Measurements from ENCODE around the gene ZNF267. TPM values are rescaled to one million over a fixed set of nuclear protein-coding genes. Genes with fewer than 3 reads are reported as not detected.

Gene ZNF267
- total RNA-seq, 1 experiment from 2014 or later: 25.3 TPM

DNA sequence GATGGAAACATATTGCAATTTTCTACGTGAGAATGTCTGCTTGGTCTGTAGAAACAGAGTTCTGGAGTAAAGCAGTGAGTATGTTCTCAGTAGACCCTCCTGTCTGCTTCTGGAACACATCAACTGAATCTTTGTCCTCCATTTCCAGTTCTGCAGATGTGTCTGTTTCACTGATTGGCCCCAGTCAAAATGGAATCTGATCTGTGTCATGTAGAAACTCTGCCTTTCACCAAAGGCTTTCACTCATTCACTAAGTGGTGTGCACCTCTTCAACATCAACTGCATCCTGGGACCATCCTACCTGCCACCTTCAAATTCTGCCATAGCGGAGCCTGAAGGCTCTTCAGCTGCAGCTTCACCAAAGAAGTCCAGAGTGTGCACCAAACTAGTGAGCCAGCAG, 2.8 kb upstream of the ZNF267 start (continued):
- TF ChIP-seq ATF2 (CRISPR knock-in tag; IDR thresholded peaks at IDR 0.05; ENCODE audit: borderline replicate concordance, low read depth) (no peak), NFATC4 (CRISPR knock-in tag; IDR thresholded peaks at IDR 0.05) (no peak), CREM (CRISPR knock-in tag; IDR thresholded peaks at IDR 0.05) (no peak), MAX (CRISPR knock-in tag; IDR thresholded peaks at IDR 0.05) (no peak), OVOL2 (CRISPR knock-in tag; IDR thresholded peaks at IDR 0.05; ENCODE audit: borderline replicate concordance) (no peak), IRF2 (CRISPR knock-in tag; IDR thresholded peaks at IDR 0.05; ENCODE audit: borderline replicate concordance, low read depth) (no peak), TP53 (CRISPR knock-in tag; IDR thresholded peaks at IDR 0.05) (no peak), ZNF317 (CRISPR knock-in tag; IDR thresholded peaks at IDR 0.05; ENCODE audit: borderline replicate concordance, low read depth) (no peak), CBFB (CRISPR knock-in tag; IDR thresholded peaks at IDR 0.05; ENCODE audit: low read depth) (no peak), TCF7 (CRISPR knock-in tag; IDR thresholded peaks at IDR 0.05; ENCODE audit: low read depth) (no peak)
- TF ChIP-seq, protein P1, sequence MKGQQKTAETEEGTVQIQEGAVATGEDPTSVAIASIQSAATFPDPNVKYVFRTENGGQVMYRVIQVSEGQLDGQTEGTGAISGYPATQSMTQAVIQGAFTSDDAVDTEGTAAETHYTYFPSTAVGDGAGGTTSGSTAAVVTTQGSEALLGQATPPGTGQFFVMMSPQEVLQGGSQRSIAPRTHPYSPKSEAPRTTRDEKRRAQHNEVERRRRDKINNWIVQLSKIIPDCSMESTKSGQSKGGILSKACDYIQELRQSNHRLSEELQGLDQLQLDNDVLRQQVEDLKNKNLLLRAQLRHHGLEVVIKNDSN (CRISPR knock-in tag; IDR thresholded peaks at IDR 0.05): no peak
- TF ChIP-seq, protein P2, sequence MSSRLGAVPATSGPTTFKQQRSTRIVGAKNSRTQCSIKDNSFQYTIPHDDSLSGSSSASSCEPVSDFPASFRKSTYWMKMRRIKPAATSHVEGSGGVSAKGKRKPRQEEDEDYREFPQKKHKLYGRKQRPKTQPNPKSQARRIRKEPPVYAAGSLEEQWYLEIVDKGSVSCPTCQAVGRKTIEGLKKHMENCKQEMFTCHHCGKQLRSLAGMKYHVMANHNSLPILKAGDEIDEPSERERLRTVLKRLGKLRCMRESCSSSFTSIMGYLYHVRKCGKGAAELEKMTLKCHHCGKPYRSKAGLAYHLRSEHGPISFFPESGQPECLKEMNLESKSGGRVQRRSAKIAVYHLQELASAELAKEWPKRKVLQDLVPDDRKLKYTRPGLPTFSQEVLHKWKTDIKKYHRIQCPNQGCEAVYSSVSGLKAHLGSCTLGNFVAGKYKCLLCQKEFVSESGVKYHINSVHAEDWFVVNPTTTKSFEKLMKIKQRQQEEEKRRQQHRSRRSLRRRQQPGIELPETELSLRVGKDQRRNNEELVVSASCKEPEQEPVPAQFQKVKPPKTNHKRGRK (CRISPR knock-in tag; IDR thresholded peaks at IDR 0.05; ENCODE audit: borderline replicate concordance): no peak

- Mint-ChIP-seq H3K27me3 (ENCODE audit: low read depth) (peaks cover 28% of the 10 kb centered on the region), H3K4me3 (no peak overlapping the region), H3K36me3 (no peaks in the 10 kb centered on the region), H3K27ac (no peak overlapping the region), H3K9me3 (0 out of 2 replicates have a peak, but pooled peaks cover 3% of the 10 kb centered on the region), H3K4me1 (peaks cover 20% of the 10 kb centered on the region)
- DNase-seq (ENCODE audit: low spot score) (no peak), ATAC-seq (no peak)
- ChIA-PET POLR2A (no interaction called here), CTCF (no interaction called here)
- TF ChIP-seq FOXJ3 (CRISPR knock-in tag; IDR thresholded peaks at IDR 0.05; ENCODE audit: borderline replicate concordance) (no peak), ATF2 (CRISPR knock-in tag; IDR thresholded peaks at IDR 0.05; ENCODE audit: borderline replicate concordance, low read depth) (no peak)
Observed at GRCh38 chr16:31871510-31871909, 2.1 kb upstream of the ZNF267 start.

GRCh38 chr16:31872201-31872600, 1.4 kb upstream of the ZNF267 start:
- POLR2A ChIA-PET: interaction anchor here (3.5 kb wide), 1 partner anchor 158 kb away, joined by 22 read pairs; a partner anchor contains a TSS
- H3K4me3 Mint-ChIP-seq: no peak overlapping the region

More at GRCh38 chr16:31872201-31872600, 1.4 kb upstream of the ZNF267 start:
- peaks cover 21% of the 10 kb centered on the region for H3K27me3 Mint-ChIP-seq (ENCODE audit: low read depth)
- CTCF ChIA-PET: interaction anchor here (1.3 to 2.0 kb wide), 2 partner anchors 157 to 161 kb away, joined by 4 to 6 read pairs; no protein-coding TSS in a partner anchor
- peaks cover 21% of the 10 kb centered on the region for H3K4me1 Mint-ChIP-seq
- no peak overlapping the region for H3K27ac Mint-ChIP-seq
- ATAC-seq: no peak
- 0 out of 2 replicates have a peak, but pooled peaks cover under 1% of the 10 kb centered on the region for H3K9me3 Mint-ChIP-seq
- no peaks in the 10 kb centered on the region for H3K36me3 Mint-ChIP-seq
- DNase-seq (ENCODE audit: low spot score): no peak
- no peak for TF ChIP-seq IRF2 (CRISPR knock-in tag; IDR thresholded peaks at IDR 0.05; ENCODE audit: borderline replicate concordance, low read depth)
- TF ChIP-seq, protein P3, sequence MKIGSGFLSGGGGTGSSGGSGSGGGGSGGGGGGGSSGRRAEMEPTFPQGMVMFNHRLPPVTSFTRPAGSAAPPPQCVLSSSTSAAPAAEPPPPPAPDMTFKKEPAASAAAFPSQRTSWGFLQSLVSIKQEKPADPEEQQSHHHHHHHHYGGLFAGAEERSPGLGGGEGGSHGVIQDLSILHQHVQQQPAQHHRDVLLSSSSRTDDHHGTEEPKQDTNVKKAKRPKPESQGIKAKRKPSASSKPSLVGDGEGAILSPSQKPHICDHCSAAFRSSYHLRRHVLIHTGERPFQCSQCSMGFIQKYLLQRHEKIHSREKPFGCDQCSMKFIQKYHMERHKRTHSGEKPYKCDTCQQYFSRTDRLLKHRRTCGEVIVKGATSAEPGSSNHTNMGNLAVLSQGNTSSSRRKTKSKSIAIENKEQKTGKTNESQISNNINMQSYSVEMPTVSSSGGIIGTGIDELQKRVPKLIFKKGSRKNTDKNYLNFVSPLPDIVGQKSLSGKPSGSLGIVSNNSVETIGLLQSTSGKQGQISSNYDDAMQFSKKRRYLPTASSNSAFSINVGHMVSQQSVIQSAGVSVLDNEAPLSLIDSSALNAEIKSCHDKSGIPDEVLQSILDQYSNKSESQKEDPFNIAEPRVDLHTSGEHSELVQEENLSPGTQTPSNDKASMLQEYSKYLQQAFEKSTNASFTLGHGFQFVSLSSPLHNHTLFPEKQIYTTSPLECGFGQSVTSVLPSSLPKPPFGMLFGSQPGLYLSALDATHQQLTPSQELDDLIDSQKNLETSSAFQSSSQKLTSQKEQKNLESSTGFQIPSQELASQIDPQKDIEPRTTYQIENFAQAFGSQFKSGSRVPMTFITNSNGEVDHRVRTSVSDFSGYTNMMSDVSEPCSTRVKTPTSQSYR (CRISPR knock-in tag; IDR thresholded peaks at IDR 0.05): no peak
- TF ChIP-seq, protein P2 (CRISPR knock-in tag; IDR thresholded peaks at IDR 0.05; ENCODE audit: borderline replicate concordance): no peak
- no peak for TF ChIP-seq E2F4 (CRISPR knock-in tag; IDR thresholded peaks at IDR 0.05; ENCODE audit: borderline replicate concordance, low read depth)
- no peak for TF ChIP-seq RORB (CRISPR knock-in tag; IDR thresholded peaks at IDR 0.05)
- TF ChIP-seq JUN (CRISPR knock-in tag; IDR thresholded peaks at IDR 0.05): no peak
- TF ChIP-seq GTF2I (CRISPR knock-in tag; conservative IDR thresholded peaks at IDR 0.05): no peak
